Measurements from ENCODE around the gene PLCD4.

DNA sequence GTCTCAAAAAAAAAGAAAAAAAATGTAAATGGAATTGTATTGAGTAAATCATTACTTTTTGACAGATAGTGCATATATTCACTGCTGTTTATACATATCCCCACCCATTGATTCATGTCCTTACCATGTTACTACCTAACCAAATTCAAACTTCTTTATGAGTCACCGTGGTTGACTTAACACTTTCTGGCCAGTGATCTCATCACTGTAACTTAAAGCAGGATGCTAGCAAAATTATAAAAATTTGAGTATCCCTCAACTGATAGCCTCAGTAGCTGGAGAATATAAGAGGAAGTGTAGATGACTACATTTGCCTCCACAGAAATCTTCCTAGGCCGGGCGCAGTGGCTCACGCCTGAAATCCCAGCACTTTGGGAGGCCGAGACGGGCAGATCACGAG is 25.6 kb upstream of the PLCD4 start:
- no peak for TF ChIP-seq POLR2A (IDR thresholded peaks at IDR 0.05)
- TF ChIP-seq, protein P1, sequence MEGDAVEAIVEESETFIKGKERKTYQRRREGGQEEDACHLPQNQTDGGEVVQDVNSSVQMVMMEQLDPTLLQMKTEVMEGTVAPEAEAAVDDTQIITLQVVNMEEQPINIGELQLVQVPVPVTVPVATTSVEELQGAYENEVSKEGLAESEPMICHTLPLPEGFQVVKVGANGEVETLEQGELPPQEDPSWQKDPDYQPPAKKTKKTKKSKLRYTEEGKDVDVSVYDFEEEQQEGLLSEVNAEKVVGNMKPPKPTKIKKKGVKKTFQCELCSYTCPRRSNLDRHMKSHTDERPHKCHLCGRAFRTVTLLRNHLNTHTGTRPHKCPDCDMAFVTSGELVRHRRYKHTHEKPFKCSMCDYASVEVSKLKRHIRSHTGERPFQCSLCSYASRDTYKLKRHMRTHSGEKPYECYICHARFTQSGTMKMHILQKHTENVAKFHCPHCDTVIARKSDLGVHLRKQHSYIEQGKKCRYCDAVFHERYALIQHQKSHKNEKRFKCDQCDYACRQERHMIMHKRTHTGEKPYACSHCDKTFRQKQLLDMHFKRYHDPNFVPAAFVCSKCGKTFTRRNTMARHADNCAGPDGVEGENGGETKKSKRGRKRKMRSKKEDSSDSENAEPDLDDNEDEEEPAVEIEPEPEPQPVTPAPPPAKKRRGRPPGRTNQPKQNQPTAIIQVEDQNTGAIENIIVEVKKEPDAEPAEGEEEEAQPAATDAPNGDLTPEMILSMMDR (IDR thresholded peaks at IDR 0.05), result no peak
